LNCaP clone FGC (cell line): ENCODE measurements around the gene SMTNL2.

Experiments
- DNase-seq: peaks from one replicate; pipeline ENCODE4 v3.0.0-alpha.2; 2011; ENCODE audit warnings: low read depth
- H3K4me3 ChIP-seq: 2 replicates; pipeline ENCODE4 v1.5.1; 2011; ENCODE audit warnings: mild to moderate bottlenecking, low read depth, low read length, control low read depth
- TF ChIP-seq, protein P1 (sequence below): IDR thresholded peaks from 2 replicates; pipeline ENCODE4 v1.5.1; 2012; ENCODE audit warnings: mild to moderate bottlenecking; ENCODE audit not compliant: control insufficient read depth, insufficient read depth; ENCODE audit errors: extremely low read depth

The SMTNL2 gene

DNA sequence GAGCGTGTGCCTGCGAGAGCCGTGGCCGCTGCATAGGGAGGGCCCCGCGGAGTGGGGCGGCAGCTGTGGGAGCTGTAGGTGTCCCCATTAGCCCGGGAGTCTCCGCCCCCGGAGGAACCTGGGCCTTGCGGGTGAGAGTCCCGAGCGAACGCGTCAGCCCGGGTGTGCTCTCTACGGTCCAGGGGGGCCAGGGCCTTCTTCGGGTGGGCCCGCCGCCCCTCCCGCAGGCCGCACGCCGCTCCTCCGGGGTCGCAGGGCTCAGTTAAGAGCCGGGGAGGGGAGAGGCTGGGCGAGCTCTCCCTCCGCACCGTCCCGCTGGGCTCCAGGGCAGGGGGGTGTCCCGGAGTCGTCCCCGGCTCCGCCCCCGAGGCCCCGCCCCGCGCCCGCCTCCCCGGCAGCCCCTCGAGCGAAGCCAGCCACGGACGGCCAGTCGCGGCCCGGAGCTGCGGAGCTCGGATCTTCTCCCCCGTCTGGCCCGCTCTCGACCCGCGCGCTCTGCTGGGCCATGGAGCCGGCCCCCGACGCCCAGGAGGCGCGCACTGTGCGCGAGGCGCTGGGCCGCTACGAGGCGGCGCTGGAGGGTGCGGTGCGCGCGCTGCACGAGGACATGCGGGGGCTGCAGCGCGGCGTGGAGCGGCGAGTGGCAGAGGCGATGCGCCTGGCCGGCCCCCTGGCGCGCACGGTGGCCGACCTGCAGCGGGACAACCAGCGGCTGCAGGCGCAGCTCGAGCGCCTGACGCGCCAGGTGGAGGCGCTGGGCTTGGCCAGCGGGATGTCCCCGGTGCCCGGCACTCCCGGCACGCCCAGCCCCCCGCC, at the start of gene SMTNL2:
Gene SMTNL2 (plus strand): TSS at position 429 of the 816 bp plus-strand sequence. CDS start 77 bp downstream, at position 506.
- H3K4me3 ChIP-seq, result no peak within 1 kb of the TSS
- TF ChIP-seq, protein P1, sequence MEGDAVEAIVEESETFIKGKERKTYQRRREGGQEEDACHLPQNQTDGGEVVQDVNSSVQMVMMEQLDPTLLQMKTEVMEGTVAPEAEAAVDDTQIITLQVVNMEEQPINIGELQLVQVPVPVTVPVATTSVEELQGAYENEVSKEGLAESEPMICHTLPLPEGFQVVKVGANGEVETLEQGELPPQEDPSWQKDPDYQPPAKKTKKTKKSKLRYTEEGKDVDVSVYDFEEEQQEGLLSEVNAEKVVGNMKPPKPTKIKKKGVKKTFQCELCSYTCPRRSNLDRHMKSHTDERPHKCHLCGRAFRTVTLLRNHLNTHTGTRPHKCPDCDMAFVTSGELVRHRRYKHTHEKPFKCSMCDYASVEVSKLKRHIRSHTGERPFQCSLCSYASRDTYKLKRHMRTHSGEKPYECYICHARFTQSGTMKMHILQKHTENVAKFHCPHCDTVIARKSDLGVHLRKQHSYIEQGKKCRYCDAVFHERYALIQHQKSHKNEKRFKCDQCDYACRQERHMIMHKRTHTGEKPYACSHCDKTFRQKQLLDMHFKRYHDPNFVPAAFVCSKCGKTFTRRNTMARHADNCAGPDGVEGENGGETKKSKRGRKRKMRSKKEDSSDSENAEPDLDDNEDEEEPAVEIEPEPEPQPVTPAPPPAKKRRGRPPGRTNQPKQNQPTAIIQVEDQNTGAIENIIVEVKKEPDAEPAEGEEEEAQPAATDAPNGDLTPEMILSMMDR, result no peak
- DNase-seq, result no peak

DNA sequence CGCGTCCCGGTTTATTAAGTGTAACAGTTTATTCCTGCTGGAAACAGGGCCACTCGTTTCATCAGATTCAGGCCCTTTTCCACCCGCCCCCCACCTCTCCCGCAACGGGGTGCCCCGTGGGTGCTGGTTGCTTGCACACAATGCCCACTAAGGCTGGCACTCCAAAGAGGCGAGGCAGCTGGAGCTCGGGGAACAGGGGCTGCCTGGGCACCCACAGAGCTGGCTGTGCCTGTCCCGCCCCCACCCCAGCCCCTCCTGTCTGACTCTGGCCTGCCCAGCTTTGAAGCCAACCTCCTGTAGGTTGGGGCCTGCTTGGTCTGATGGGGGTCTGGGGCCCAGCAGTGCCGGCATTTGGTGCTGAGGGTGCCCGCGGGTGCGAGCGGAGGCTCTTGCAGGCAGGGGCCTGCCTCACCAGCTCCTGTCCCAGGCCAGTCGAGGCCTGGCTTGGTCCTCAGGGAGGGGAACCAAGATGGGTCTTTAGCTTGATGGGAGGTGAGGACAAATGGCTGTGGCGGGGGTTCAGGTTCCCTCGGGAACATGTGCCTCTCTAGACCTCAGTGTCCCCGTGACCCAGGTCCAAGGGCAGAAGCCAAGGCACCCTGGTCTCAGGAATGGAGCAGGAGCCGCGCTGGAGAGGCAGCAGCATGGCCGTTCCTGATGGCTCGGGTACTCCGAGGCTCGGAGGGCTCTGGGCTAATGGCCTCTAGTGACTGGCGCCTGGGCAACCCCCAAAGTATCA, 49.2 kb upstream of the SMTNL2 start:
- no peak overlapping the region for H3K4me3 ChIP-seq
- TF ChIP-seq, protein P1, result no peak
- DNase-seq, result no peak

DNA sequence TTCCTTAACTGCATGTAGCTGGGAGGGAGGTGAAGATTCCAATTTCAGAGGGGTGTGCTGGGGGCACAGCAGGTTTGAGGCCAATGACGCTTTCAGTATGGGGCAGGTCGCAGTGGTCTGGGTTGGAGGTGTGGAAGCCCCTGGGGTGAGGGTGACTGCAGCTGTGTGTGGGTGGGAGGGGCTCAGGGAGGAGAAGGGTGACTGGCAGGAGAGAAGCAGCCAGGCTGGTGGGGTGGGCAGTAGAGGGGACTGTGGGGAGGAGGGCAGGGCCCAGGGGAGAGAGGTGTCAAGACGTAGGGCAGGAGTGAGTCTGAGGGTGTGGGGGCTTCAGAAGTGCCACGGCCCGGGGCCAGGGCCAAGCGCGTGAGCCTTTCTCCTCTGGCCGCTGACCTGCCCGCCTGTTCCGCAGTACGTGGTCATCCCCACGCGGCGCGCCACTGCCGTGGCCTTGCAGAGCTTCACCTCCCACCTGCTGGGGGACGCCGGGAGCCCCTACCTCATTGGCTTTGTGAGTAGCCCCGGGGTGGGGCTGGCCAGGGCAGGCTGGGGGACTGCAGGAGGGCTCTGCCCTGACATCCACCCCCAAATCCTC, 48.6 kb upstream of the SMTNL2 start:
- TF ChIP-seq, protein P1, result no peak
- no peak for DNase-seq
- no peak overlapping the region for H3K4me3 ChIP-seq

DNA sequence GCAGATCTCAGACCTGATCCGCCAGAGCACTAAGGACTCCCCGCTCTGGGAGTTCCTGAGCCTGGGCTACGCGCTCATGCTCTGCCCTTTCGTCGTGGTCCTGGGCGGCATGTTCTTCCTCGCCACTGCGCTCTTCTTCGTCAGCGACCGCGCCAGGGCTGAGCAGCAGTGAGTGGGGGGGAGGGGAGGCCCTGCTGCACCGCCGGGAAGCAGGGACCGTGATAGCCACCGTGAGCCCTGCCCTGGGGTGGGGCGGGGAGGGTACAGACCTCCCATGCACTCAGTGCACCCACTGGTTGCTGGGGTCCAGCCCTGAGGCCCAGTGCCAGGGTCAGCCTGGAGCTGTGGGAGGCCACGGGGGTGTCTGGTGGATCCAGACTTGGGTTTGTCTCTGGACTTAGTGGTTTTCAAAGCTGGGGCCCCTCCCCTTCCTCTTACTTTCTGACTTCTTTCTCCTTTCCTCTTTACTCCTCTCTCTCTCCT, 48.0 kb upstream of the SMTNL2 start:
- TF ChIP-seq, protein P1, result no peak

DNA sequence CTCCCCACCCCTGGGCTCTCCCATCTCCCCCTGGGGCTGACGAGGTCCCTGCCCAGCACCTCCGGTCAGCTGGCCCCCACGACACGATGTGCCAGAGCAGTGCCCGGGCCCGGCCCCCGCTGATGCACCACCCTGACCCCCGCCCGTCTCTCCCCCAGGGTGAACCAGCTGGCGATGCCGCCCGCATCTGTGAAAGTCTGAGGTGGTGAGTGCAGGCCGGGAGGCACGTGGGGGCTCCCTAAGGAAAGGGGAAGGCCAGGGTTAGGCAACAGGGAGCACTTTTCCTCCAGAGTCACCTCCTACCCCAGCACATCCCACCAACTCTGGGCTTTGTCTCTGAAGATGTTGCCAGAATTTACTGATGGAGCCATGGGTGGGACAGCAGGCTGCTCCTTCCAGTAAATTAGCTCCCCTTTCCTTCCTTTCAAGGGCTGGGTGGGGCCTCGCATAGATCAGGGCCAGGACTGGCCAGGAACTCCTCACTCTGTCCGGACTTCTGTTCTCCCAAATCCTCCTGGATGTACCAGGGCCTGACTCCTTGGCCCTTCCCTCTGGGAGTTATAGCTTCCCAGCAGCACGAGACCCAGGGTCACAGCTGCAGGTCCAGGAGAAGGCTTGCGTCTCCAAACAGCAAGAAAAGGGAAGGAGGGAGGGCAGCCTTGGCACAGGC, 47.5 kb upstream of the SMTNL2 start:
- TF ChIP-seq, protein P1, result no peak
- no peak for DNase-seq
- H3K4me3 ChIP-seq, result no peak overlapping the region

More for the DNA sequence above, 48.0 kb upstream of the SMTNL2 start:
- H3K4me3 ChIP-seq, result no peak overlapping the region
- no peak for DNase-seq

DNA sequence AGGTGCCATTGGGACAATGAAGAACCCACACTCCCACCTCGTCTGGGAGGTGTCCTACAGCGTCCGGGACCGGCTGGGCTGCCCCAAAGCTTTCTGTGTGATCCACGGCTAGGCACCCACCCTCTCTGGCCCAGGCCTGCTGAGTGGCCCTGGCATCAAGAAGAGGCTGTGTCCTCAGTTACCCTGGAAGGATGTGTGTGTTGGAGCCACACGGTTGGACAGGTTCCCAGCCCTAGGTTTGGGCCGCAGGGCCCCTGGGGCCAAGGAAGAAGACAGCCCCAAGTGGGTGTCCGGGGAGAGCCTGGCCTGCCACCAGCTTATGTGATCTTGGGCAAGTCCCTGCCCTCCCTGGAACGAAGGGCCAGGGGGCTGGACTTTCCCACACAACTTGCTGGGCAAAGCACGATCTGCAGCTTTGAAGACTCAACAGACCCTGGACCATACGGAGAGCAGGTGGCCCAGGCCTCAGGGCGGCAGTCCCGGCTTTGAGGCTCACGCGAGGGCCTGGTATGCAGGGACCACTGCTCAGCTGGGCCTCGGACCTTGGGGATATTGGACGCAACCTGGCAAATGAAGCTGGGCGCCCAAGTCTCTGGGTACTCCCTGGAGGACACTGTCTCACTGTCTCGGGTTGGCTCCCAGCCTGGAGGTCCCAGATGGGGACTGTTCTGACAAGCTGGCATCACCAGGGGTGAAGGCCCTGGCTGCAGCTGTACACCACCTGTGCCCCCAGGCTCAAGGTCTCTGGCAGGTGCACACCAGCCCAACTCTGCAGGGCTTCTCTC, 46.7 kb upstream of the SMTNL2 start:
- no peak overlapping the region for H3K4me3 ChIP-seq
- TF ChIP-seq, protein P1, result no peak
- DNase-seq, result no peak
